G401.6 (cell line): Measurements from ENCODE around the gene COL10A1.

Experiments
- FAIRE-seq: peaks from 2 replicates; lab custom pipeline; 2012; peaks lifted over from hg19 to GRCh38; lab: Jason Lieb, UNC

Gene COL10A1

GRCh38 chr6:116083052-116083451 is 42.9 kb downstream of the COL10A1 start:
- FAIRE-seq: no peak

DNA sequence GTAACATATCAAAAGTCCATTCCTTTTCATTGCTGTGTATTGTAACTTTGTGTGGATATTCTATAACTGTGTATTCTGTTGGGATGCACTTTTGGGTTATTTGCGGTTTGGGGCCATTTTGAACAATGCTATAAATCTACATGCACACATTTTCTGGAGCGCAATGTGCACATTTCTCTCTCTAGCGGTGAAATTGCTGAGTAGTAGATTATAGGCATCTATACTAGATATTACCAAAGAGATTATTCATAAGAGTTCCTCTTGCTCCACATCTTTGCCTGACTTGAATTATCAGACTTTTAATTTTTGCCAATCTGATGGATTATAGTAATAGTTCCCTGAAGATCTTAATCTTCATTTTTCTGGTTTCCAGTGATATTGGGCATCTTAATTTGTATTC is 47.0 kb downstream of the COL10A1 start:
- FAIRE-seq: no peak

DNA sequence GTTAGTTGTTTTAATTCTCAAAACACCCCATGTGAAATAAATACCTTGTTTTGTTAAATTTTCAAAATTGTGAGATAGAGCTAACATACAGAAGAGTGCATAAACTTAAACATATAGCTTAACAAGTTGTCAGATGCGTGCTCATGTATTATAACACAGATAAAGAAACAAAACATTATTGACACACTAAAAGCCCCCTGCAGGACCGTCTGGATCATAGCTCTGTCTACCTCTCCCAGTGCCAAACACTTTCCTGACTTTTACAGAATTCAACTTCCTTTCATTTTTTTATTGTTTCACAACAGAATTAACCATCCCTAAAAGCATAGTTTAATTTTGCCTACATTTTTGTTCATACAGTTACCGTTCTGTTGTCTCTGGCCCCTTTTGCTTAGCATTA is 47.4 kb downstream of the COL10A1 start:
- no peak for FAIRE-seq

DNA sequence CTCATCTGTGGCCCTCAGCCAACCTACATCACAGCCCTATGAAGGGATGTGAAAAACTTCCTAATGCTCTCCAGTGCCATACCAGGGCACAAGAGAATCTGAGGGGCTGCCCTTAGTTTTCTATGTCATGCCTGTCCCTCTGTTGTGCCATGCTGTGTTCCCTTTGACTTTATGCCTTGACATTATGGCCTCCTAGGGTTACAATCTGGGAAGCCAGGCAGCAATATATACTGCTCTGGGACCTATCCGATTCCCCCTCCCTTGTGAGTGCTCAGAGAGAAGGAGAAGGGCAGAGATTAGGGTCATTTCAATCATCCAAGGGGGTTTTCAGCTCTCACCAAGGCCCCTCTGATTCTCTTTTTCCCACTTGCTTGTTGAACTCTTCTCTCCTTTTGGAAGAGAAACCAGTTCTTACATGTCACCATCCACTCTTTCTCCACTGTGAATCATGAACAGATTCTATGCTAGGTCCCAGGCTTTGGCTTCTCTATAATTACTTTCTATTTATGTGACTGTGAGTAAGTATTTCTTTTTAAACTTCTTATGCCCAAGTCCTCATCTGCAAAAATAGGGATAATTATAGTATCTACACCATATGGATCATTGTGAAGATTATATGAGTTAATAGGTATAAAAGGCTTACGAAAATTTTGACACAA is 51.1 kb downstream of the COL10A1 start:
- no peak for FAIRE-seq

DNA sequence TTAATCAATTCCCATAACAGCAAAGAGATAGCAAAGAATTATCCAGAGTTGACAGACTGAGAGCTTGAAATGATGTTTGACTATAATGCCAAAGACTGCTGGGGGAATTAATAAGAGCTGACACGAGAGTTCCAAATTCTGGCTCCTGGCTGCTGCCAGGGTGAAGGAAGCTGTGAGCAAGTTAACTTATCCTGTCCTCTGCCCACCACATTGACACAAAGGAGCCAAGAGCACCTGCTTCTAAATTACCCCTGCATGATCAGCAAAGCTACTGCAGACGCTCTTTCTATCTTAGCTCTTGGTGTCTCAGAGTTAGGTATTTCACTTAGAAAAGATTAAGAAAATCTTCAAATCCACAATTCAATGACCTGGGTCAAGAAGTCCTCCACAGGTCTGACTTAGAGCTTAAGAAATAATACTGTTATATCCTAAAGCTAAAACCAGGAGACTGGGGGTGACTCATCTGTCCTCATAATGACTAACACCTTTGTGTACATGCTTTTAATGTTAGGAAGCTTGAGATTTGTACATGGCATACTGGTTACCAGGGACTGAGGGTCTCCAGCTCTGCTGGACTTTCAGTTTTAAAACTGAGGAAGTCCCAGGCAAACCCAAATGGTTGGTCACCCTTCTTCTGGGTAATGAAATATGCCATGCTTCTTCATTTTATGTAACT is 52.0 kb downstream of the COL10A1 start:
- FAIRE-seq: no peak

DNA sequence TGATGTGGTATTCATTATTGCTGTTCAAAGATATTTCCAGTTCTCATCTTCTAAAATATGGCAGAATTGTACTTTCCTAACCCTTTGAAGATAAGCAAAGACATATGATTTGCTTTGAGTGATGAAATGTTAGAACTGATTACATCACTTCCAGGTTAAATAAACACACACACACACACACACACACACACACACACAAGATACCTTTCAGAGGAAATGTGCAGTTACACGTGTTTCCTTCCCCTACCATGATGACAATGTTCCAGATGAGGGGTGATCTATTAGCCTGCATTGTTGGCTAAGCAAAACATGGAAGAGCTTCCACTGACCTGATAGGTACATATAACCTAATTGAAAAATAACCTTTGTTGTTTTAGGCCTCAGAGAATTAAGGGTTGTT is 53.6 kb downstream of the COL10A1 start:
- FAIRE-seq: no peak

GRCh38 chr6:116070616-116071389 is 55.1 kb downstream of the COL10A1 start:
- FAIRE-seq: no peak

DNA sequence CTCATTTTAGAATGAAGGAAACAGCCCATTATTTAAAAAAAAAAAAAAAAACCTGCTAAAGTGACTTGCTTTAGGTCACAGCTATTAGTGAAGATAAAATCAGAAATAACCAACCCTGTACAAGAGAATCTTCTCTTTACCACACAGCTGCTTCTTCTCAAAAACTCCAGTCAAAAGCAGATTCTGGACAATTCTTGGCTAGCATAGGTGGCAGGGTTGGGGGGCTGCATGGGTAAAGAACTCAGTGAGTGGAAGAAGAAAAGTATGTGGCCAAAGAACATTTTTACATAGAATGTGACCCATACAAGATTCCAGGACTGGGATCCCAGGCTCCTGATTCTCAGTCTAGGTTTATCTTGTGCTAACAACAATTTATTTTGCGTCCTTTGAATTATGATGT is 55.8 kb downstream of the COL10A1 start:
- no peak for FAIRE-seq
